NCI-H446 treated with DMSO at 0.1 percent for 48 hours (cell line): ENCODE results near the gene PSTPIP2.
A peak's percentile ranks its signal among the peaks of the same experiment; 100 is the strongest.
"Not testable (repeated sequence)": the region's sequence is repeated elsewhere in the genome, so short reads cannot be mapped to it uniquely, and the experiment has no call there.

ENCODE experiments used
- DNase-seq: peaks from one replicate; lab custom pipeline; 2025; lab: John Stamatoyannopoulos, UW

The PSTPIP2 gene

GRCh38 chr18:45984546-45985235 lies 87.4 kb downstream of the PSTPIP2 start:
- no peak for DNase-seq

- no peak for DNase-seq
These were observed 90.2 kb downstream of the PSTPIP2 start for GRCh38 chr18:45981821-45982220.

- no peak for DNase-seq
These were observed 91.8 kb downstream of the PSTPIP2 start for GRCh38 chr18:45980229-45980628.

- DNase-seq: no peak
These were observed 94.0 kb downstream of the PSTPIP2 start for GRCh38 chr18:45978084-45978483.

- DNase-seq: no peak
These were observed 95.1 kb downstream of the PSTPIP2 start for GRCh38 chr18:45976974-45977373.

- DNase-seq: no peak
These were observed 95.5 kb downstream of the PSTPIP2 start for GRCh38 chr18:45976566-45976965.

GRCh38 chr18:45974088-45974536 lies 97.9 kb downstream of the PSTPIP2 start:
- DNase-seq: peak; percentile 28

- DNase-seq: peak; percentile 73
These were observed 104.9 kb downstream of the PSTPIP2 start, which contains the start of gene EPG5 for GRCh38 chr18:45967007-45967706. TSS of gene EPG5 (minus strand) at chr18:45967329. CDS start at chr18:45967239, 90 bp downstream.

- not testable (repeated sequence) for DNase-seq
These were observed 107.1 kb downstream of the PSTPIP2 start for GRCh38 chr18:45964913-45965312.

GRCh38 chr18:45962866-45963265 lies 109.2 kb downstream of the PSTPIP2 start:
- no peak for DNase-seq

GRCh38 chr18:45962461-45962860 lies 109.6 kb downstream of the PSTPIP2 start:
- DNase-seq: no peak

- not testable (repeated sequence) for DNase-seq
These were observed 112.6 kb downstream of the PSTPIP2 start for GRCh38 chr18:45959484-45959883.

- no peak for DNase-seq
These were observed 113.3 kb downstream of the PSTPIP2 start for GRCh38 chr18:45958730-45959129.

GRCh38 chr18:45958027-45958426 lies 114.0 kb downstream of the PSTPIP2 start:
- no peak for DNase-seq

GRCh38 chr18:45957100-45957499 lies 115.0 kb downstream of the PSTPIP2 start:
- DNase-seq: no peak

GRCh38 chr18:45954070-45954934 lies 117.8 kb downstream of the PSTPIP2 start:
- DNase-seq: no peak

GRCh38 chr18:45951016-45951714 lies 120.9 kb downstream of the PSTPIP2 start:
- DNase-seq: no peak

GRCh38 chr18:45945669-45946068 lies 126.4 kb downstream of the PSTPIP2 start:
- DNase-seq: no peak

GRCh38 chr18:45940724-45941123 lies 131.3 kb downstream of the PSTPIP2 start:
- no peak for DNase-seq

- no peak for DNase-seq
These were observed 132.8 kb downstream of the PSTPIP2 start for GRCh38 chr18:45939236-45939635.

- DNase-seq: no peak
These were observed 133.5 kb downstream of the PSTPIP2 start for GRCh38 chr18:45938488-45938935.
